HG02870 (cell line): ENCODE measurements around the gene PRF1.

ENCODE experiments used
- ATAC-seq: cut with Tn5 transposase; IDR thresholded peaks from one replicate; pipeline ENCODE4 v1.9.1; 2021; ENCODE audit warnings: mild to moderate bottlenecking, moderate library complexity; ENCODE audit not compliant: unreplicated experiment

Gene PRF1

GRCh38 chr10:70578371-70578947, 24.1 kb downstream of the PRF1 start:
- peak; percentile 61 for ATAC-seq

GRCh38 chr10:70576803-70577517, 25.6 kb downstream of the PRF1 start:
- ATAC-seq: no peak

GRCh38 chr10:70575874-70576802, 26.4 kb downstream of the PRF1 start:
- ATAC-seq: peak; percentile 51

GRCh38 chr10:70575486-70575873, 27.1 kb downstream of the PRF1 start:
- no peak for ATAC-seq

GRCh38 chr10:70573599-70574506, 28.7 kb downstream of the PRF1 start:
- no peak for ATAC-seq

- ATAC-seq: no peak
Measured at GRCh38 chr10:70571636-70572439, 30.7 kb downstream of the PRF1 start.

GRCh38 chr10:70571236-70571635, 31.3 kb downstream of the PRF1 start:
- ATAC-seq: no peak

GRCh38 chr10:70568781-70569495, 33.6 kb downstream of the PRF1 start:
- ATAC-seq: no peak

- ATAC-seq: no peak
Measured at GRCh38 chr10:70568113-70568512, 34.4 kb downstream of the PRF1 start.

- ATAC-seq: no peak
Measured at GRCh38 chr10:70567603-70568002, 34.9 kb downstream of the PRF1 start.

GRCh38 chr10:70566515-70567290, 35.8 kb downstream of the PRF1 start:
- no peak for ATAC-seq

- ATAC-seq: no peak
Measured at GRCh38 chr10:70565556-70566514, 36.7 kb downstream of the PRF1 start.

- ATAC-seq: no peak
Measured at GRCh38 chr10:70564901-70565351, 37.6 kb downstream of the PRF1 start.

- ATAC-seq: no peak
Measured at GRCh38 chr10:70564113-70564725, 38.3 kb downstream of the PRF1 start.

- no peak for ATAC-seq
Measured at GRCh38 chr10:70563230-70563629, 39.3 kb downstream of the PRF1 start.

- no peak for ATAC-seq
Measured at GRCh38 chr10:70562036-70562755, 40.3 kb downstream of the PRF1 start.
